Vagina (tissue), 2 donors: ENCODE measurements around the gene MAPRE3. TPM values are rescaled to one million over a fixed set of nuclear protein-coding genes. Genes with fewer than 3 reads are reported as not detected.

ENCODE experiments used
- DNase-seq, 2 donors: peaks; one replicate each; pipeline ENCODE4 v3.0.0-alpha.2; 2017; ENCODE audit errors: extremely low spot score in 2 of 2
- H3K27ac ChIP-seq: fragments of 200-600 bp; sonication (generic); one replicate; pipeline ENCODE4 v1.5.1; 2019
- H3K27me3 ChIP-seq: fragments of 200-600 bp; sonication (generic); one replicate; pipeline ENCODE4 v1.5.1; 2019
- H3K36me3 ChIP-seq, 2 donors: fragments of 200-600 bp; sonication (generic); one replicate each; pipeline ENCODE4 v1.5.1; 2017 to 2019
- H3K4me1 ChIP-seq: fragments of 200-600 bp; sonication (generic); one replicate; pipeline ENCODE4 v1.5.1; 2019
- H3K4me3 ChIP-seq, 2 donors: fragments of 200-600 bp; sonication (generic); 1 replicate in 1 of 2; 2 replicates in 1 of 2; pipeline ENCODE4 v1.5.1; 2016 to 2019
- H3K9me3 ChIP-seq: fragments of 200-600 bp; sonication (generic); one replicate; pipeline ENCODE4 v1.5.1; 2019
- POLR2A ChIP-seq, 2 donors: fragments of 450-650 bp; IDR thresholded peaks; one replicate each; pipeline ENCODE4 v1.6.1; 2017; ENCODE audit warnings: antibody characterized with exemption in 2 of 2, mild to moderate bottlenecking in 2 of 2, moderate library complexity in 2 of 2
- POLR2AphosphoS5 ChIP-seq, 2 donors: sonication (generic); formaldehyde crosslinking; IDR thresholded peaks; one replicate each; pipeline ENCODE4 v1.9.0; 2017; ENCODE audit warnings: antibody characterized with exemption in 2 of 2, mild to moderate bottlenecking in 2 of 2, low read depth in 1 of 2; ENCODE audit not compliant: insufficient read depth in 1 of 2
- intact Hi-C: fragments of 100-400 bp; cut with DNase I; formaldehyde crosslinking; loops from one replicate; pipeline ENCODE4 v1.15.1; 2023
- total RNA-seq: library from RNA; depleted of rRNA; stranded (reverse); fragments of >200 nt; gene quantifications from one replicate; pipeline ENCODE4 v1.2.3, GENCODE V29; 2016
- TF ChIP-seq, protein P1 (sequence below), 3 experiments: fragments of 450-650 bp in 2 of 3; fragments of 200-600 bp in 1 of 3; sonication (generic) in 1 of 3; IDR thresholded peaks; one replicate each; pipeline ENCODE4 v1.5.1; 2017 to 2019; ENCODE audit warnings: antibody characterized with exemption in 3 of 3, mild to moderate bottlenecking in 2 of 3, moderate library complexity in 2 of 3

The MAPRE3 gene
- total RNA-seq, 1 donor from 2014 or later, result 20.6 TPM

DNA sequence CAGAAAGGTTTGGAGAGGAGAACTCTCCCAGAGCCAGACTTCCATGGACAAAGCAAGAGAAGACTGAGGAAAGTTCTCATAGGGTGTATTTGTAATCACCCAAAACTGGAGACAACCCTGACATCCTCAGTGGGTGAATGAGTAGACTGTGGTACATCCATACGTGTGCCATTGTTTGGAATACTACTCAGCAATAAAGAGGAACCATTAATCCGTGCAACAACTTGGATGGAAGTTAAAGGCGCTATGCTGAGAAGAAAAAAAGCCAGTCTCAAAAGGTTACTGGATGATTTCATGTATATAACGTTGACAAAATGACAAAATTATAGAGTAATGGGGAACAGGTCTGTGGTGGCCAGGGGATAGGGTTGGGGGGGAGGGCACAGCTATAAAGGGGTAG is 38.2 kb downstream of the MAPRE3 start:
- intact Hi-C loops, result no loop called here
- Histone ChIP-seq H3K4me3 (no peak overlapping the region), H3K36me3 (no peaks in the 10 kb centered on the region), H3K4me1 (no peaks in the 10 kb centered on the region), H3K27ac (no peak overlapping the region), H3K9me3 (no peaks in the 10 kb centered on the region), H3K27me3 (no peaks in the 10 kb centered on the region)
- DNase-seq, result no peak
- TF ChIP-seq POLR2AphosphoS5 (IDR thresholded peaks at IDR 0.05; ENCODE audit: insufficient read depth in 1 of 2, low read depth in 1 of 2), result no peak
- no peak for TF ChIP-seq POLR2A (IDR thresholded peaks at IDR 0.05)
- TF ChIP-seq, protein P1, sequence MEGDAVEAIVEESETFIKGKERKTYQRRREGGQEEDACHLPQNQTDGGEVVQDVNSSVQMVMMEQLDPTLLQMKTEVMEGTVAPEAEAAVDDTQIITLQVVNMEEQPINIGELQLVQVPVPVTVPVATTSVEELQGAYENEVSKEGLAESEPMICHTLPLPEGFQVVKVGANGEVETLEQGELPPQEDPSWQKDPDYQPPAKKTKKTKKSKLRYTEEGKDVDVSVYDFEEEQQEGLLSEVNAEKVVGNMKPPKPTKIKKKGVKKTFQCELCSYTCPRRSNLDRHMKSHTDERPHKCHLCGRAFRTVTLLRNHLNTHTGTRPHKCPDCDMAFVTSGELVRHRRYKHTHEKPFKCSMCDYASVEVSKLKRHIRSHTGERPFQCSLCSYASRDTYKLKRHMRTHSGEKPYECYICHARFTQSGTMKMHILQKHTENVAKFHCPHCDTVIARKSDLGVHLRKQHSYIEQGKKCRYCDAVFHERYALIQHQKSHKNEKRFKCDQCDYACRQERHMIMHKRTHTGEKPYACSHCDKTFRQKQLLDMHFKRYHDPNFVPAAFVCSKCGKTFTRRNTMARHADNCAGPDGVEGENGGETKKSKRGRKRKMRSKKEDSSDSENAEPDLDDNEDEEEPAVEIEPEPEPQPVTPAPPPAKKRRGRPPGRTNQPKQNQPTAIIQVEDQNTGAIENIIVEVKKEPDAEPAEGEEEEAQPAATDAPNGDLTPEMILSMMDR (IDR thresholded peaks at IDR 0.05), result no peak

DNA sequence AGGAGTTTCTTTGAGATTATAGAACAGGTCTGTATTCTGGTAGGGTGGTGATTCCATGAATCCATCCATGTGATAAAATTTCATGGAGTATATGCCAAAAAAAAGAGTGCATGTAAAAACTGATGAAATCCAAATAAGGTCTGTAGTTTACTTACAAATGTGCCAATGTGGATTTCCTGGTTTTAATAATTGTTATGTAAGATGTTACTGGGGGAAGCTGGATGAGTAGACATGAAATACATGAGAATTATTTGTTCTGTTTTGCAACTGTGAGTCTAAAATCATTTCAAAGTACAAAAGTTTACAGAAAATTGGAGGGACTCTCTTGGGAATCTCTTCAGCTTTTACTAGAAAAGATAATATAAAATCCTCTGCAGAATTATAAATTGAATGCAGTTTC is 38.6 kb downstream of the MAPRE3 start:
- intact Hi-C loops, result no loop called here
- no peaks in the 10 kb centered on the region for H3K9me3 ChIP-seq
- no peaks in the 10 kb centered on the region for H3K27me3 ChIP-seq
- no peak overlapping the region for H3K4me3 ChIP-seq
- no peaks in the 10 kb centered on the region for H3K36me3 ChIP-seq
- no peak overlapping the region for H3K27ac ChIP-seq
- TF ChIP-seq POLR2A (IDR thresholded peaks at IDR 0.05) (no peak), POLR2AphosphoS5 (IDR thresholded peaks at IDR 0.05; ENCODE audit: insufficient read depth in 1 of 2, low read depth in 1 of 2) (no peak)
- TF ChIP-seq, protein P1 (IDR thresholded peaks at IDR 0.05), result no peak
- H3K4me1 ChIP-seq, result no peaks in the 10 kb centered on the region
- no peak for DNase-seq

DNA sequence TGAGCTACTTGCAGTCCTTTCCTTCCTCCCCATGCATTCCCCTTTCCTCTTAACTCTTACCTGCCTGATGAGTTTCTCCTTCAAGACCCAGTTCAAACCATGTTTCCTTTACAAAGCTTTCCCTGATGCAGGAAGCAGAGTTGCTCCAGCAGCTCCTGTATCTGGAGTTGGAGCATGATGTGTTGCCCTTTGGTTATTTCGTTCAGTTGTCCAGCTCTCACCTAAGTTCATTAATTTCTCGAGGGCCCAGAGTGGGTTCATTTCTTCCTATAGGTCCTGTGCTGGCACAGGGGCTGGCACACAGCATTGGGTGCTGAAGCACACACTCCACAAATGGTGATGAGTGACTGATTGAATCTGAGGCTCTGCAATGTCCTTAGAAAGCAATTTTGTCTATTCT is 39.3 kb downstream of the MAPRE3 start:
- Histone ChIP-seq H3K4me3 (no peak overlapping the region), H3K27me3 (no peaks in the 10 kb centered on the region), H3K27ac (no peak overlapping the region), H3K4me1 (peaks cover under 1% of the 10 kb centered on the region), H3K36me3 (no peaks in the 10 kb centered on the region), H3K9me3 (no peaks in the 10 kb centered on the region)
- intact Hi-C loops, result no loop called here
- no peak for DNase-seq
- TF ChIP-seq, protein P1 (IDR thresholded peaks at IDR 0.05), result no peak
- no peak for TF ChIP-seq POLR2A (IDR thresholded peaks at IDR 0.05)
- no peak for TF ChIP-seq POLR2AphosphoS5 (IDR thresholded peaks at IDR 0.05; ENCODE audit: insufficient read depth in 1 of 2, low read depth in 1 of 2)

DNA sequence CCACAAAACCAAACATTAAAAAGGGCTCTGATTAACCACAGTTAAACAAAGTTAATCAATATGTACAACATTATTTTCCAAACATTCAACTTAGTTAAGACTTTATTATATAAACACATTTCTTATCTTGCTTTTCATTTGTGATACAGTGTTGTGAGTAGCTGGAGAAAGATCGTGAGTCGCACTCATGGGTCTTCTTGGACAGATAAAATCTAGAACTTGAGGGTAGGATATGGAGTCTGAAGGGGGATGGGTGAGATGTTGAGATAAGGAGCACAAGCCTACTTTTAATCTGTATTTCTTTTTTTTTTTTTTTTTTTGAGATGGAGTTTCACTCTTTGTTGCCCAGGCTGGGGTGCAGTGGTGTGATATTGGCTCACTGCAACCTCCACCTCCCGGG is 39.7 kb downstream of the MAPRE3 start:
- H3K36me3 ChIP-seq, result no peaks in the 10 kb centered on the region
- DNase-seq, result no peak
- no peak overlapping the region for H3K27ac ChIP-seq
- H3K4me1 ChIP-seq, result peaks cover 4% of the 10 kb centered on the region
- intact Hi-C loops, result no loop called here
- no peaks in the 10 kb centered on the region for H3K9me3 ChIP-seq
- H3K27me3 ChIP-seq, result no peaks in the 10 kb centered on the region
- TF ChIP-seq POLR2A (IDR thresholded peaks at IDR 0.05), result no peak
- TF ChIP-seq, protein P1 (IDR thresholded peaks at IDR 0.05), result no peak
- TF ChIP-seq POLR2AphosphoS5 (IDR thresholded peaks at IDR 0.05; ENCODE audit: insufficient read depth in 1 of 2, low read depth in 1 of 2), result no peak
- no peak overlapping the region for H3K4me3 ChIP-seq

DNA sequence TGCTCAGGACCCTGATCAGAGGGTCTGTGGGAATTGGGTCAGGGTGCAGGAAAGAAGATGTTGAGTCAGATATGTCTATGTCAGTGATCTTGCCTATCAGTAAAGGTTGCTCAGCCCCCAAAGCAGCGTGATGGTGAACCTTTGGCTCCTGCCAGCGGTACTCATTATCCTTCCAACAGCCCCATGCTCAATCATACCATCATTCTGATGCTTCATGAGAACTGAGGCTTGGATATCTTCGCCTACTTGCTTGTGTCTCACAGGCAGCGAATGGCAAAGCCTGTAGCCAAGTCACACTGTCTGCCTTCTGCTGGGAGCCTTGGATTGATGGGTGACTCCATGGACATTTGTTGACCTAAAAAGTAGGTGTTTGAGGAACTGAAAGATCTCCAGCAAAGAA is 43.3 kb downstream of the MAPRE3 start:
- TF ChIP-seq POLR2A (IDR thresholded peaks at IDR 0.05), result no peak
- TF ChIP-seq, protein P1 (IDR thresholded peaks at IDR 0.05), result no peak
- TF ChIP-seq POLR2AphosphoS5 (IDR thresholded peaks at IDR 0.05; ENCODE audit: insufficient read depth in 1 of 2, low read depth in 1 of 2), result no peak
- intact Hi-C loops, result no loop called here
- no peaks in the 10 kb centered on the region for H3K36me3 ChIP-seq
- H3K27me3 ChIP-seq, result no peaks in the 10 kb centered on the region
- no peaks in the 10 kb centered on the region for H3K9me3 ChIP-seq
- H3K4me3 ChIP-seq, result no peak overlapping the region
- peaks cover 14% of the 10 kb centered on the region for H3K4me1 ChIP-seq
- no peak for DNase-seq
- no peak overlapping the region for H3K27ac ChIP-seq
